Activated T-cell treated with anti-CD3 and anti-CD28 coated beads for 4 hours (primary cell): Measurements from ENCODE around the gene TMOD1.

ENCODE experiments used
- DNase-seq: peaks from one replicate; pipeline ENCODE4 v3.0.0-alpha.2; 2020

TMOD1 gene

DNA sequence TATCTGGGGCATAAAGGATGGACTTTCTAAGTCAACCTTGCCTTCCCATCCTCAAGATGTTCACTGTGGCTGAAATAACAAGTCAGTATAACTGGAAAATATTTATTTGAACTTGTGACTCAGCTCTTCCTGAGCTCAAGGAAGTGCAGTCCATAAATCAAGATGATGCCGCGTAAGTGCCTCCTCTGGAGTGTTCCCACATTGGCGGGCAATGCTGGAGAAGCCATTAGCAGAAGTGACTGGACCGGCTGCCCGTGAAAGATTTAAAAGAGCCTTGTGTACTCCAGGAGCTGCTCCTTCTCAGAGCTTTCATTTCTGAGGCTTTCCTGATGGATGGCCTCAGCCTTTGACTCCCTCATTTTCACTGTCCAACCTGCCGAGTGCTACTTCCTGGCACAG, 17.4 kb downstream of the TMOD1 start:
- DNase-seq, result no peak

DNA sequence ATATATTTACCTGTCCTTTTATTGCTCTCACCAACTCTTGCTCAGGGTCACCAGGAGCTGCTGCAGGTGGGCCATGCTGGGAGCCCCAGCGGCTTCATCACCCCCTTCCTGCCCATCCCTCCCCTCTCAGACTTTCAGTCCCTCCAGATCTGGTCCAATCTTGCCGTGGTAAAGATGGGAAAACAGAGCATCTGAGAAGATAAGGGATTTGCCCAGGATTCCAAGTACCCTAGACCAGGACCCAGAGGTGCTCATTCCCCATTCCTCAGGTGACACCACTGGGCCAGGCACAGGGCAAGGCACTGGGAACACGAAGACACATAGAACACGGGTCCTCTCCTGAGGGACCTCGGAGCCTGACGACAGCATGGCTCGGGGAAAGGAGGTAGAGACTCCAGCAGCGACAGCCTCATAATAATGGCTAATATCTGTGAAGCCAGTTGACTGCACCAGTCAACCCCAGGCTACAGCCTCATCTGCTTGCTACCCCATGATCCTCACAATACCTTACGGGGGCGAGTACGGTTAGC, 18.0 kb downstream of the TMOD1 start:
- DNase-seq, result no peak

DNA sequence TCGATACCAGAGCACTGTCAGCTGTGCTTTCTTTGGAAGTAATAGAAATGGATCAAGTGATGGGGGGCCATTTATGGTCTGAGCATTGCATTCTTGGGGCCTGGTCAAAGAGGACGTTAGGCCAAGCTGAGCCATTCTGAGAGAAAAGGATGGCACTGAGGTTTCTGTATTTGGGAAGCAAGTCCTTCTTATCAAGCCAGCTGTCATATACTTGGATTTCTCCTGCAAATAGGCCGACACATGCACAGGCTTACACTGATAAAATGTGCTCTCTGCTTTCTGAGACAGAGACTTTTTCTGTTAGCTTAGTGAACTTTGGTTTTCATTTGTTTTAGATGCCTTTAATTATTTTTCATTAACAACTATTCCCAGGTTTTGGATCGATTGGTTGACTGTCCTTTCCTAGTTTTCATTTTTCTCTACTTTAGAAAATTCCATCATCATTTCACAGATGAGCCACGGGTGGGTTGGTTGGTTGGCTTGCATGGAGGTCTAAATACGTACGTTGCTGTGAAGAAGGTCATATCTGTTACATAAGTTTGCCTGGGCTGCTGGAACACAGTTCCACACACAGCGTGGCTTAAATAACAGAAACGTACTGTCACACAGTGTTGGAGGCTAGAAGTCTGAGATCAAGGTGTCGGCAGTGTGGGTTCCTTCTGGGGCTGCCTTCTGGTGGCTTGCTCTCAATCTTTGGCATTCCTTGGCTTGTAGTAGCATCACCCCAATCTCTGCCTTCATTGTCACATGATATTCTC, 20.3 kb downstream of the TMOD1 start:
- DNase-seq, result no peak

DNA sequence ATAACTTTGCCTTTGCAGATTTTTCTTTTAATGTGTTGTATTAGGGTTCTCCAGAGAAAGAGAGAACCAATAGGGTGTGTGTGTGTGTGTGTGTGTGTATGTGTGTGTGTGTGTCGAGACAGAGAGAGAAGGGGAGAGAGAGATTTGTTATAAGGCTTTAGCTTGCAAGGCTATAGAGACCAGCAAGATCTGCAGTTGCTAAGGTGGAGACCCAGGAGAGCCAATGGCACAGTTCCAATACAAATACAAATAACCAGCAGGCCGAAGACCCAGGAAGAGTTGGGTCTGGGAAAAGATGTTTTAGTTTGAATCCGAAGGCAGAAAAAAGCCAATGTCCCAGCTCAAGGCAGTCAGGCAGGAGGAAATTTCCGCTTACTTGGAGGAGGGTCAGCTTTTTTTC, 23.0 kb downstream of the TMOD1 start:
- no peak for DNase-seq

DNA sequence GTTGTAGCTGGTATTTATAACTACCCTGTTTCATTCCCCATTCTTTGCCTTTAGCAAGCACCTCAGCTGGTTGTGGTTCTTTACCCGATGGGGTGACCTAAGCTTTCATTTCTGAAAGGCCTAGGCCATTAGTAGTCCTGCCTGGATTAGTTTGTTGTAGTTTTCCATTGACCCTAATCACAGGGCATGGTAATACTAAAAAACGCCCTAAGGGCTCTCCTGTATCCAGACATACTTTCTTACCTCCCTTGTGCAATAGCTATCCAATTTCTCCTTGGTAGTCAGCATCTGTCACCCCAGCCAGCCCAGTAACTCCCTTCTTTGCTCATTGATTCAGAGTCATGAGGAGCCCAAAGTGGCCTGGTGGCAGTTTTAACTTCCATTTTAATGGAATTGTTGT, 24.0 kb downstream of the TMOD1 start:
- DNase-seq, result no peak

DNA sequence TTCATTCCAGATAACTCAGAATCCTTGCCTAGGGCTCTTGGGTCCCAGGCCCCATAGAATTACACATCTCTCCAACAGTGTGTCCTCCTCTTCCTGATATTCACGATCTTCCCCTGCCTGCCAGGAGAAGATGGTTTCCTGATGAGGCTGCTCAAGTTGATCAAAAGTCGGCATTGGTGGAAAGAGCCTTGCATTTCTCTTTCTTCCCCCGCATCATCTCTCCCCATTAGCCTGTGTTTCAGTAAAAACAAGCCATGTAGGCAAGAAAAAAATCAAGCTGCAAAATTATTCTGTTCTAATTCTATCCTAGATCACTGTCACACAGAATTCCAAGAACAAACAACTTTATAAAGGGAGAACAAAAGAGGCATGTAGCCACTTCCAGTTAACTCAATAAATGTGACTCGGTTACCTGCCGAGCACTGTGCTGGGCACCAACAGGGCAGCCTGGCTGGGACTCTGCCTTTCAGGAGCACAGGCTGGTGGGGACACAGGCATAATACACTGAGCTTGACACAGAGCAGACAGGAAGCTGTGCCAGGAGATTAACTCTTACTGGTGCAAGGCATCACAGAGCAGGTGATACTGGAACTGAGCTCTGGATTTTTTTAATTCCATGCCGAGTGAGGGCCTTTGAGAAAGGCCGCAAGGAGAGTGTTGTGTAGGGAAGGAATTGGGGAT, 25.6 kb downstream of the TMOD1 start:
- no peak for DNase-seq

DNA sequence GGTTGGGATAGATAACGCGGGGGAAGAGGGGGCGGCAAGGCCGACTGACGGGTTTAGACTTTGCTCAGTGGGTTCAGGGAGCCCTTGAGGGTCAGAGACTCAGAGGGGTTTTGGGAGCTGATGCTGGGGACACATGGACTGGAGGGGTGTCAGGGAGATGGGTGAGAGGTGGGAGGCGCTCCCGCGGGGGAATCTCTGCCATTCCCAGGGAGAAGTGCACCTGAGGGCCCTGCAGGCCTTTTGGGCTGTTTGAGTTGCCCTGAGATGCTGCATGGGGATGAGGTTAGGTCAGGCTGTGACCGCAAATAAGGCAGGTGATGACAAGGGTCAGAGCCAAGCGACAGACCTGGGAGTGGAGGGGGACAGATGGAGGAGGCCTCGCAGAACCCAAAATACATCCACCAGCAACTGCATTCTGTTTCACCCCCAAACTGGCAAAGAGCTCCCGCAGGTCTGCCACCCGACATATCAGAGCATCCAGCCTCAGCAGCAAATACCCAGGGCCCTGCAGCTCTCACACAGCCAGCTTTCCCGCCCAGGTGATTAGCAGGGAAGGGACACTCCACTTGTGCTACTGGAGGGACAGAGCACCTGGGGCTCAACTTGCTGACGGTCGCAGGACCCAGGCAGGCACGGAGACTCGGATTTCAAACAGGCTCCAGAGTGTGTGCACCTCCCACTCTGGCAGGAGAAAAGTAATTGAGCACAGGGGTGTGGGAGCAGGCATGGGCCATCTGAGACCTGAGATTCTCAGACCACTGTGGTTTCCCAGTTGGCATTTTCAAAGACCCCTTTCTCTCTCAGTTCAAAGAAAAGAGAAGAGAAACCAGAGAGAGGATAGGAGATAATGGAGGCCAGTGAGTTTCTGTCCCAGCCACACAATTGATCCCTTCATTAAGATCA, 26.4 kb downstream of the TMOD1 start:
- no peak for DNase-seq

DNA sequence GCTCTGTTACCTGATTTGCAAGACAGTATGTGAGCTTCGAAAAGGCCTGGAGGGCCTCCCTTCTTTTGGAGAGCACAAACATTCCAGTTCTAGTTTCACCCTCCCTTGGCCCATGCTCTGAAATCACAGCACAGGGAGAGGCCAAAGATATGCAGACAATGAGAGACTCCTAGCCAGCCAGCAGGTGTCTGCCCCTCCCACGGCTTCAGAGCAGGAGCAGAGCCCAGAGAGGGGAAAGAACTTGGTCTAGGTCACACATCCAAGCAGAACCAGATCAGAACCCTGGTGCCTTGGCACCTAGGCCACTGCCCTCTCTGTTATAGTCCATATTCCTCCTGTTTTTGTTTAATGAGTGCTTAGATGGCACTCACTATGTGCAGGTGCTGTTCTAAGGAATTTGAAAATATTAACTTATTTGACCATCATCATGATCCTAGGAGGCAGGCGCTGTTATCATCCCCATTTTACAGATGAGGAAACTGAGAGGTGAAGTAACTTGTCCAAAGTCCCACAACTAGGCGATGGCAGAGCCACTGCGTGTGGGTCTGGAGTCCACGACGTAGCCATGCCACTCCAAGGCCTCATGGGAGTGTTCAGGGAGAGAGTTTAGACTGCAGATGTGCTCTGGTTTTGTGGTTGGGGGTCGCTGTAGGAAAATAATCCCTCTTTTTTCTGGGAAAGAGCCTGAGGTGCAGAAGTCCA, 27.2 kb downstream of the TMOD1 start:
- DNase-seq, result no peak

DNA sequence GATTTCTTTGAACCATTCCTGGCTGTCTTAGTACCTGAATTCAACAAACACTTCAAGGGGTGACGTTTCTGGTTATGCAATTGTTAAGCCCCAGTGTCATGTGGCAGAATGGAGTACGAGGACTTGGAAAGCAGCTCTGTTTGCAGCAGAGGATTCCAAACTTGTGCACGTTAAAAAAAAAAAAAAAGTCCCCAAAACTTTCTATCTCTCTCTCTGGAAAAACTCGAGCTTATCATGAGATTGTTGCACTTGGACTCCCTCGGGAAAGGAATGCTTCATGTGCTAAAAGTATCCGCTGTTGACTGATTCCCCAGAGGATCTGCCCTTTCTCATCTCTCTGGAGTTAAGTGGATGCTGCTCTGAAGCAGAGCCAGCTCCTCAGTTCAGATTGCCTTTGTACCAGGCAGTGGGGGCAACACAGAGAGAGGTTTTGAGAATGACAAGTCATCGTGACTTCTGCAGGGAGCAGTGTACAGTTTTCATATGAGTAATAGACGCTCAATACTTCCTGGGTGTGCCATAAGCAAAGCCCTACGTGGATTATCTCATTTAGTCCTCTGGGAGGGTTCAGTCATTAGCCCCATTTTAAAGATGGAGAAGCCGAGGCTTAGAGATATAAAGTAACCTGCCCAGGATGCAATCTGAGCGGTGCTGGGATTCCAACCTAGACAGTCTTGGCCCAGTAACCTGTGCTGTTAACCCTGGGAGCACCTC, 28.1 kb downstream of the TMOD1 start:
- DNase-seq, result no peak

DNA sequence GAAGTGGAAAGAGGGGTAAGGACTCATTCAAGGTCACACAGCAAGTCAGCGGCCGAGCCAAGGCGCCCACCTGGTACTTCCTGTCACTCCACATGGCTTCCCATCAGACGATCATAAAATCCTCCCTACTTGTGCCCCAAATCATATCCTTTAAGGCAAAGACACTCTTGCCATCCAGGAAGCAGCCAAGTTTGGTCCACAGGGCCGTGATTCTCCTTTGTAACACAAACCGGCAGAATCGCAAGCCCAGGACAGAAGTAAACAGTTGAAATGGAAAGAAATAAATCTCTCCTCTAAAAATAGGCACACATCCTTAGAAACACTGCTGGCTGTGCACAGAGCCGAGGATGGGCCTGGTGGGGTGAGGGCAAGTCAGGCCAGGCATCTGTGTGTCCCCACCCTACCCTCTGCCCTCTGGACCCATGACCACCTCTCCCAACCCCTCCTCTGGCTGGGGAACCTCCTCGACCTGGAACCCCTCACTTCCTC, 30.5 kb downstream of the TMOD1 start:
- DNase-seq, result no peak

DNA sequence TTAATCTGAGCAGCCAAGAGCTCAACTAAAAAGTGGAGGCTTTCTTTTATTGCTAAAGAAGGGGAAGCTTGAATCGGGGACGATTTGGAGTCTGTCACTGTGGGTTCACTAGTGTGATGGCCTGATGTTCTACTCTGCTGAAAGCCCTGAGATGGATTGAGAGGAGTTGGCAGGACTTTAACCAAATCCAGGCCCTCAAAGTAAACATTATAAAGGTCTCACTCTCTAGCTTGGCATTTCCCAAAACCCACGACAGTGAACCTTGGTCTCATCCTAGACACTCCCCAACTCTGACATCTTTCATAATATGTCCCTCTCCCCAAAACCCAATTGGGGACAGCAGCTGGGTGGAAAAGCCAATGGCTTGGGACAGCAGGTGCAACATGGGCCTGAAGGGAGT, 32.7 kb downstream of the TMOD1 start:
- DNase-seq, result no peak

DNA sequence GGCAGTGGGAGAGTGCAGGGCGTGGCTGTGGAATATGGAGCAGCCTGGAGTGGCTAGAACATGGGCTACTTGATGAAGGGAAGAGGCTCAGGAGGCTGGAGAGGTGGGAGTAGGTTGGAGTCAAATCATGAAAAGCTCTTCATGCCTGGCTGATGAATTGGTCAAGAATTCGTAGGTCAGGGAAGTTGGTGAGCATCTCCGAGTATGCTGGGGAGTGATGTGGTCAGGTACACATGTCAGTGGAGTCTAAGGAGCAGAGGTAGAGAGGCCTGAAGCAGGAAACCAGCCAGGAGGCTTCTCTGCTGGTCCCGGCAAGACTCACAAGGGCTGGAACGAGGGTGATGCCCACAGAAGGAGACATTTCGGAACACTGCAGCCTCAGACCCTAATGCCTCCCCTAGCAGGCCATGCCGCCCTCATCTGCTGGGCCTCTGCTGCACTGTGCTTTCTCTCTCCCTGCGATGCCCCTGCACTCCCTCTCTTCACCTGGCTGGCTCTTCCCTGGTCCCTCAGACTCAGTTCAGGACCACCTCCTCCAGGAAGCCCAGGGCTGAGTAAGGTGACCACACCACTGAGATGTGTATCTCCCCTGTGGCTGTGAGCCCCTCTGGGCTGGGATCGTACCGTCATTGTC, 33.6 kb downstream of the TMOD1 start:
- DNase-seq, result no peak

DNA sequence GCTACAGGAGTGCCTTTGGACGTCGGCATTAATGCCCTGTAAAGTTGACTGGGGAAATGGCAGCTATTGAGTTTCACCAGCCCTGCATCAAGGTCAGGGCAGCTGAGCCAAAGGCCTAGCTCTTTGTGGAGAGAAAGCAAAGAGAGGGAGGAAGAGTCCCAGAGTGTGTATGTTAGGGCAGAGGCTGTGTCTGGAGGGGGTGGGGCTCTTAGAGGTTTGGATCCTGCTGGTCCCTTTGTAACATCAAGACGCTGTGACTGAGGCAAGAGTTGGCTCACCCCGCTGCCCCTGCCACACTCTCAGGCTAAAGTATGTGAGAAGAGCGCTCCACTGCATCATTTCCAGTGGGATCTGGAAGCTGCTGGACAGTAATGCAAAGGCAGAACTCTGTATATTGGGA, 34.3 kb downstream of the TMOD1 start:
- no peak for DNase-seq

DNA sequence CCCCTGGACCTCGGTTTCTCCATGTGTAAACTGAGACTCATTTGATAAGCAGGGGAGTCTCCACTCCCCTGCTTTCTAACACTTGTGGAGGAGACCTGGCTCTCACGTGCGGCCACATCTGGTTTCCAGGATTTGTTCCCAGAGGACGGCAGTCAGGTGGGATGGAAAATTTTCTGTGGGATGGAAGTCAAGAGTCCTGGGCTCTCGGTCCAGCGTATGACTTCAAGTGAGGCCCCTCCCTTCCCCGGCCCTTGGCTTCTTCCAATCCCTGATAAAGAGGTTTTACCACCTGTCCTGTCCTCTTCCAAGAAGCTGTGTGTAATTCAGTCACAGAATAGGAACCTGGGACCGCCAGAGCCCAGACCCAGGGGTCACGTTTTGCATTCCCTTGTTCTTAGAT, 35.0 kb downstream of the TMOD1 start:
- no peak for DNase-seq

DNA sequence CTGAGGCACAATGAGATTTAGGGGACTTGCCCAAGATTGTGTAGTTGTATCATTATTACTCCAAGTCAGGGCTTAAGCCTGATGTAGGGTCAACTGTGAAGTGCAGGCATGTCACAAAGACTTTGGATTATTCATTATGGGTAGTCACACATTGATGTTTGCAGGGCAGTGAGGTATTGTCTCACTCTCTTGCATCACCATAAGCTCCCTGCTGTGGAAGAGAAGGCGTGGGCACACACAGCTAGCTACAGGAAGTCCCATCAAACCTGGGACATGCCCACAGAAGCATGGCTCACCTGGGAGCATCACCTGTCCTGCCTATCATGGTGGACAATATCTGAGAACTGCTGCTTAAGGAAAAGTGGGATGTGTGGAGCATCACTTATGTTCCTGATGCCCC, 42.1 kb downstream of the TMOD1 start:
- DNase-seq, result no peak

DNA sequence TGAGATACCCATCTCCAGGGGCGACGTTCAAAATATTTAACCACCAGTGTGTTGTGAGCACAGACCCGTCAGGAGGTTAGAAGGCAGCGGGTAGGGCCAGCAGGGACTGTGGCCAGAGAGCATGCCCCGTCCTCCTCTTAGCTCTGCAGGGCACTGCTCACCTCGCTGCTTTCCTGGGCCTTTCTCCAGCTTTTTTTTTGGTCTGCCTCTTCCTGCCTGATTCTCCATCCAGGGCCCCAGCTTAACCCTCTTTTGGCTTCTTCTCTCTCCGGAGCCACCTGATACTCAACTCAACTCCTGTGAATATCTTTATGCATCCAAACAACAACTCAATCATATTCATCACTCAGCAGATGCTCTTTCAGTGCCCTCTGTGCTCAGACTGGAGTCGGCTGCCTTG, 44.0 kb downstream of the TMOD1 start:
- no peak for DNase-seq

DNA sequence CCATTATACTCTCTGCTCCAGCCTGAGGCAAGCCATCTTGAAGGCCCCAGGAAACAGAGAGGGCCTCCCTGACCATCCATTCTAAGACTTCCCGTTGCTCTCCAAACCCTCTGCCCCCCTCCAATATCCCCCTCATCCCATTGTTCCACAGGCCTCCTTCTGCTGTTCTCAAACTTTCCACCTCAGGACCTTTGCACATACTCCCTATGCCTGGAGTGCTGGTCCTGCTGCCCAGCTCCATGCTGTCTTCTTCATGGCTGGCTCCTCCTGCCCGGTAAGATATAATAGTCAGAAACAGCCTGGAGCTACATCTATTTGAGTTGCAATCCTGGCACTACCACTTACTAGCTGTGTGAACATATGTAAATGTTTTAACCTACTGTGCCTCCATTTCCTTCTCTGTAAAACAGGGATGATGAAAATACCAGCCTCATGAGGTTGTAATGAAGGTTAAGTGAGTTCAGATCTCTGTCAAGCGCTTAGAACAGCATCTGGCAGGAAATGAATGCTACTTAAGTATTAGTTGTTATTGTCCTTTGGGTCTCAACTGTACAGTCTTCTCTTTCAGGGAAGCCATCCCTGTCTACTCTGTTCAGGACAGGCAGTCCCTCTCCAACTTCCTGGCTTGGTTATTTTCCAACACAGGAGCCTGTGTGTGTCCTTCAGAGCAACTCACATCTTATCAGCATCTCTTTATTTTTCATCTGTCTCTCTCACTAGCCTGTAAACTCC, 45.8 kb downstream of the TMOD1 start:
- no peak for DNase-seq

DNA sequence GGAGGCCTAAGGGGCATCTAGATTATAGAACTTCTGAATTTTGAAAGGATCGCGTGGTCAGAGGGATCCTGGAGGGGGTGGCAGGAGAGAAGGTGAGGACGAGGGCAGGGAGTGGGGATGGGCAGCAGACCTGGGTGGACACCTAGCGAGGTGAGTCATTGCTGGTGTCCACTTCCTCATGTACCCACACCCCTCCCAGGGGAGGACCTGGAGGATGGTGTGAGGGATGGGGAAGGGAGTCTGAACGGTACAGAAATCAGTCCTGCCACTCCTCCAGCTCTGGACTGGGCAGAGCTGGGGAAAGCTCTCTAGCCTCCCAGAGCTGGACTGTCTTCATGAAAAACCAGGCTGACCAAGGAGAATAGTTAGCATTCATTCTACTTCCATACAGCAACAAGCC, 46.9 kb downstream of the TMOD1 start:
- DNase-seq, result no peak

DNA sequence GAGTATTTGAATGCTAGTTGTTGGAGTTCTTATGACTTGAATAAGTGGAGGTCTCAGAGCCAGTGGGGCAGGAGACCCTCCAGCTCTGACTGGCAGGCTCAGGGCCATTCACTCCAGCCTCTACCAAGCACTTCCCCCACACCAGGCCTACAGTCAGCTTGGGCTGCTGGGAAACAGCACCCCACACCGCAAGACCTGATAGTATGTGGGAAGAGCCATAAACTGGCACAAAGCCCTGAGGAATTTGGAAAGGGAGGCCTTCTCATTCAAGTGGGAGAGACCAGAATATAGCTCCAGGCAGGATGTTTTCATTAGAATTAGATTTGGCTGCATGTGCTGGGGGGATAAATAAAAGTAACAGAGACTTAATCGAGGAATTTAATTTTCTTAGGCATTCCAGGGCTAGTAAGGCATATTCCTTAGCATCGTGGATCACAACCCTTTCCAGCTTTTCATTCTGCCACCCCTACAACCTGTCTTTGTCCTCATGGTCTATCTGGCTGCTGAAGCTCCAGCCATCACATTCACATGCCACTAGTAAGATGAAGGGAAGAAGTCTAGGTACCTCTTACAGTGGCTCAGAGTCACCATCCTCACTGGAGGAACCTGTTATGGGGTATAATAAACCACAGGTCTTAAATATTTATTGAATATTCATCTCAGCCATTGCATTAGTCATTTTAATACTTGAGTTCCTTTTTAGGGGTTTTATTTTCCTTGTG, 47.5 kb downstream of the TMOD1 start:
- no peak for DNase-seq

DNA sequence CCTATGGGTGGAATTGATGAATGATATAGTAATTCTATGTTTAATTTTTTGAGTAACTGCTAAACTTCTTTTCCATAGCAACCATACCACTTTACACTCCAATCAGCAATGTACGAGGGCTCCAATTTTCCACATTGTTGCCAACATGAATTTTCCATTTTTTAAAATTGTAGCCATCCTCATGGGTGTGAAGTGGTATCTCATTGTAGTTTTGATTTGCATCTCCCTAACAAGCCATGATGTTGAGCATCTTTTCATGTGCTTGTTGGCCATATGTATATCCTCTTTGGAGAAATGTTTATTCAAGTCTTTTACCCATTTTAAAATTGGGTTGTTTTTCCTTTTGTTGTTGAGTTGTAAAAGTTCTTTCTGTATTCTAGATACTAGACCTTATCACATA, 48.9 kb downstream of the TMOD1 start:
- DNase-seq, result no peak
